GM23338 (cell line): Measurements from ENCODE around the gene SLC37A2. TPM values are rescaled to one million over a fixed set of nuclear protein-coding genes. Genes with fewer than 3 reads are reported as not detected.

Experiments
- ATAC-seq: fragments of 200-7000 bp; cut with Tn5 transposase; 3 replicates; pipeline ENCODE4 v1.9.1; 2020
- DNase-seq: peaks from one replicate; pipeline ENCODE4 v3.0.0-alpha.2; 2015; ENCODE audit warnings: low spot score
- H2AFZ ChIP-seq: fragments of 200-600 bp; sonication (generic); 2 replicates; pipeline ENCODE4 v1.8.0; 2016; ENCODE audit warnings: antibody characterized with exemption, mild to moderate bottlenecking, moderate library complexity
- H3F3A ChIP-seq: fragments of 200-600 bp; sonication (generic); replicated peaks from 2 replicates; pipeline ENCODE4 v1.8.0; 2017; ENCODE audit warnings: antibody characterized with exemption, mixed run types, low read depth
- H3K27ac ChIP-seq: fragments of 200-600 bp; sonication (generic); 2 replicates; pipeline ENCODE4 v1.6.1; 2016; ENCODE audit warnings: low read depth
- H3K27me3 ChIP-seq: fragments of 200-600 bp; sonication (generic); 2 replicates; pipeline ENCODE4 v1.8.0; 2016; ENCODE audit warnings: mild to moderate bottlenecking, mixed run types, moderate library complexity; ENCODE audit not compliant: insufficient read depth
- H3K36me3 ChIP-seq: fragments of 200-600 bp; sonication (generic); 2 replicates; pipeline ENCODE4 v1.8.0; 2016; ENCODE audit warnings: mild to moderate bottlenecking; ENCODE audit not compliant: insufficient read depth
- H3K4me1 ChIP-seq: fragments of 200-600 bp; sonication (generic); 2 replicates; pipeline ENCODE4 v1.8.0; 2016; ENCODE audit warnings: mild to moderate bottlenecking, moderate library complexity; ENCODE audit not compliant: insufficient read depth
- H3K4me2 ChIP-seq: fragments of 200-600 bp; sonication (generic); 2 replicates; pipeline ENCODE4 v1.7.1; 2017; ENCODE audit warnings: mixed run types
- H3K4me3 ChIP-seq: fragments of 200-600 bp; sonication (generic); 2 replicates; pipeline ENCODE4 v1.6.1; 2016; ENCODE audit warnings: mixed run types
- H3K79me2 ChIP-seq: fragments of 200-600 bp; sonication (generic); replicated peaks from 2 replicates; pipeline ENCODE4 v1.8.0; 2017; ENCODE audit warnings: mild to moderate bottlenecking; ENCODE audit not compliant: insufficient read depth
- H3K9me2 ChIP-seq: fragments of 200-600 bp; sonication (generic); 2 replicates; pipeline ENCODE4 v1.8.0; 2017; ENCODE audit not compliant: insufficient read depth
- H4K20me1 ChIP-seq: fragments of 200-600 bp; sonication (generic); replicated peaks from 2 replicates; pipeline ENCODE4 v1.8.0; 2017; ENCODE audit warnings: mild to moderate bottlenecking; ENCODE audit not compliant: insufficient read depth
- H3K27ac Mint-ChIP-seq: 2 replicates; pipeline ENCODE4 v1.8.0; 2020; ENCODE audit warnings: inconsistent platforms, mild to moderate bottlenecking, moderate library complexity, mixed read lengths
- H3K27me3 Mint-ChIP-seq: 3 replicates; pipeline ENCODE4 v1.8.0; 2022; ENCODE audit warnings: low read depth, mild to moderate bottlenecking, moderate library complexity, mixed read lengths, inconsistent platforms; ENCODE audit not compliant: insufficient read depth, poor library complexity
- H3K36me3 Mint-ChIP-seq: 3 replicates; pipeline ENCODE4 v1.8.0; 2021; ENCODE audit warnings: low read depth, mild to moderate bottlenecking, inconsistent platforms, moderate library complexity, mixed read lengths
- H3K4me1 Mint-ChIP-seq: 3 replicates; pipeline ENCODE4 v1.8.0; 2020; ENCODE audit warnings: mild to moderate bottlenecking, inconsistent platforms, mixed read lengths
- H3K4me3 Mint-ChIP-seq: 3 replicates; pipeline ENCODE4 v1.8.0; 2021; ENCODE audit warnings: moderate library complexity, mild to moderate bottlenecking, inconsistent platforms, mixed read lengths
- H3K9me3 Mint-ChIP-seq: 3 replicates; pipeline ENCODE4 v1.8.0; 2020; ENCODE audit warnings: moderate library complexity, mild to moderate bottlenecking, inconsistent platforms, mixed read lengths
- CREB1 ChIP-seq: fragments of 250-450 bp; sonication (Bioruptor Pico); IDR thresholded peaks from 2 replicates; pipeline ENCODE4 v1.5.0; 2020; ENCODE audit warnings: low read depth, mild to moderate bottlenecking, moderate library complexity
- EZH2 ChIP-seq: fragments of 200-600 bp; sonication (generic); IDR thresholded peaks from one replicate; pipeline ENCODE4 v1.8.0; 2017; ENCODE audit warnings: antibody characterized with exemption, mild to moderate bottlenecking, low read depth; ENCODE audit not compliant: unreplicated experiment
- EZH2phosphoT487 ChIP-seq: fragments of 200-600 bp; sonication (generic); IDR thresholded peaks from one replicate; pipeline ENCODE4 v1.8.1; 2018; ENCODE audit warnings: antibody characterized with exemption; ENCODE audit not compliant: unreplicated experiment
- JUNB ChIP-seq: IDR thresholded peaks from one replicate; pipeline ENCODE4 v1.6.1; 2016; ENCODE audit warnings: antibody characterized with exemption; ENCODE audit not compliant: unreplicated experiment
- NANOG ChIP-seq: IDR thresholded peaks from 2 replicates; pipeline ENCODE4 v1.6.1; 2016; ENCODE audit warnings: antibody characterized with exemption, borderline replicate concordance
- POLR2AphosphoS5 ChIP-seq: IDR thresholded peaks from 2 replicates; pipeline ENCODE4 v1.6.1; 2016; ENCODE audit warnings: antibody characterized with exemption, low read depth
- STAT1 ChIP-seq: IDR thresholded peaks from one replicate; pipeline ENCODE4 v1.6.1; 2016; ENCODE audit warnings: antibody characterized with exemption; ENCODE audit not compliant: unreplicated experiment
- ZNF114 ChIP-seq: fragments of 250-450 bp; sonication (Bioruptor Pico); IDR thresholded peaks from 2 replicates; pipeline ENCODE4 v1.5.0; 2020; ENCODE audit warnings: mild to moderate bottlenecking, moderate library complexity
- ZNF331 ChIP-seq: fragments of 250-450 bp; sonication (Bioruptor Pico); IDR thresholded peaks from 2 replicates; pipeline ENCODE4 v1.5.0; 2020; ENCODE audit warnings: low read depth, mild to moderate bottlenecking, moderate library complexity
- polyA plus RNA-seq: library from polyadenylated mRNA; unstranded; fragments of >200 nt; fragmentation: Nextera tagmentation; extraction: Ambion mirVana; gene quantifications from 2 replicates; pipeline ENCODE4 v1.2.1, GENCODE V29; 2016
- total RNA-seq: library from RNA; depleted of rRNA; stranded (reverse); fragments of >200 nt; shearing (Covaris generic); gene quantifications from 2 replicates; pipeline ENCODE4 v1.2.3, GENCODE V29; 2014
- TF ChIP-seq, protein P1 (sequence below): IDR thresholded peaks from one replicate; pipeline ENCODE4 v1.6.1; 2018; ENCODE audit warnings: antibody characterized with exemption; ENCODE audit not compliant: unreplicated experiment
- TF ChIP-seq, protein P2 (sequence below): fragments of 250-450 bp; sonication (Bioruptor Pico); IDR thresholded peaks from 2 replicates; pipeline ENCODE4 v1.5.0; 2020; ENCODE audit warnings: mild to moderate bottlenecking, moderate library complexity
- TF ChIP-seq, protein P3 (sequence below), 2 experiments: fragments of 200-600 bp in 1 of 2; sonication (generic) in 1 of 2; conservative IDR thresholded peaks; 2 replicates each; pipeline versions ENCODE4 v1.5.1 to v1.6.1; 2016 to 2017; ENCODE audit warnings: antibody characterized with exemption in 2 of 2, low read depth in 2 of 2, mild to moderate bottlenecking in 2 of 2, moderate library complexity in 1 of 2
- TF ChIP-seq, protein P4 (sequence below): IDR thresholded peaks from 2 replicates; pipeline ENCODE4 v1.6.1; 2016; ENCODE audit warnings: antibody characterized with exemption

The SLC37A2 gene
- total and polyA plus RNA-seq, 2 experiments from 2014 or later = 0.40 to 1.6 TPM

DNA sequence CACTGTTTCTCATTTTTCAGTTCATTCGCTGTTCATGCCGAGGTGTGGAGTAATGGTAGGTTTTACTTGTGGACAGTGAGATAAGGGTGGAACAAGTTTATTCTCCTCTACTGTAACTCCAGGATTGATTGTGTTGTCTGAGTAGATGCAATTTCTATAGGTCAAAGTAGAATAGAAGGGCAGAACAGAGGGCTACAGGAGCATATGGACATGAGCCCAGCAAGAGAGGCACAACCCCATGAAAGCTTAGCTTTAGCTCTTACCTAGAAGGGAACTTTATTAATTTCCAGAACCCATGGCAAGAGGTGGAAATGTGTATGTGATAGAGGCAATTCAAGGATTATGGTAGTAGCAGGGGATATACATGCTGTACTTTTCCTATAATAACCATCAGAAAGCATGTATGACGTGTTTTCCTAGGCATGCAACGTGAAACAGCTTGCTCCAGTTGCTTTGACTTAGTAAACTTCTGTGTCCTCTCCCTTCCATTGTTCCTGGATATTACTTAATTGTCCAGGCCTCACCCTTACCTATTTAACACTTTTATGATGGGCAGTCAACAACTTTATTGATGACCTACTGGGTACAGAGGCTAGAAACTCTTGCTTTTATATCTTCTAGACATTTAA is 13.8 kb upstream of the SLC37A2 start (continued):
- no peak for TF ChIP-seq EZH2

DNA sequence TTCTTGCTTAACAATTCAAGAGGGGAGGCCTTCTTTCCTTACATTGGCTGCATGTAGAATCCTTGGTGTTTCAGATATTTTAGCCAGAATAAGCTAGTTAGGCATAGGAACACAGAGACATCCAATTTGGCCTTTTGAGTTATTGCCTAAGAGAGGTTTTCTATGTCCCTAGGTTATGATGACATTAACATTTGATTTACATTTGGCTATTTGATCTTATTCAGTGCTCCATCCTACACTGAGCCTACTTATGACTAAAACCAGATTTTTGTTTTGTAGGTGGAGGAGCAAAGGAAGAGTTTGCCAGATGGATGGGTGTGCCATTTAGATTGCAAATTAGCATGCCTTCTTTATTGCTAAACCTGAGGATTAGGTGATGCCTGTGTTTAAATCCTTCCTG is 11.1 kb upstream of the SLC37A2 start:
- Histone ChIP-seq H2AFZ (no peak overlapping the region), H4K20me1 (no peaks in the 10 kb centered on the region), H3K4me1 (no peaks in the 10 kb centered on the region), H3K4me3 (no peak overlapping the region), H3K4me2 (no peak overlapping the region), H3K9me2 (no peaks in the 10 kb centered on the region), H3K27ac (no peak overlapping the region), H3F3A (no peaks in the 10 kb centered on the region), H3K27me3 (no peaks in the 10 kb centered on the region; the same call in 1 of the 2 replicates), H3K36me3 (no peaks in the 10 kb centered on the region), H3K79me2 (no peaks in the 10 kb centered on the region)
- no peaks in the 10 kb centered on the region for H3K4me1 Mint-ChIP-seq
- H3K36me3 Mint-ChIP-seq = no peaks in the 10 kb centered on the region
- ATAC-seq (no peak), DNase-seq (no peak)
- no peak overlapping the region for H3K27ac Mint-ChIP-seq
- no peak for TF ChIP-seq POLR2AphosphoS5
- no peak for TF ChIP-seq ZNF331 (CRISPR knock-in tag)
- TF ChIP-seq JUNB = no peak
- TF ChIP-seq, protein P1, sequence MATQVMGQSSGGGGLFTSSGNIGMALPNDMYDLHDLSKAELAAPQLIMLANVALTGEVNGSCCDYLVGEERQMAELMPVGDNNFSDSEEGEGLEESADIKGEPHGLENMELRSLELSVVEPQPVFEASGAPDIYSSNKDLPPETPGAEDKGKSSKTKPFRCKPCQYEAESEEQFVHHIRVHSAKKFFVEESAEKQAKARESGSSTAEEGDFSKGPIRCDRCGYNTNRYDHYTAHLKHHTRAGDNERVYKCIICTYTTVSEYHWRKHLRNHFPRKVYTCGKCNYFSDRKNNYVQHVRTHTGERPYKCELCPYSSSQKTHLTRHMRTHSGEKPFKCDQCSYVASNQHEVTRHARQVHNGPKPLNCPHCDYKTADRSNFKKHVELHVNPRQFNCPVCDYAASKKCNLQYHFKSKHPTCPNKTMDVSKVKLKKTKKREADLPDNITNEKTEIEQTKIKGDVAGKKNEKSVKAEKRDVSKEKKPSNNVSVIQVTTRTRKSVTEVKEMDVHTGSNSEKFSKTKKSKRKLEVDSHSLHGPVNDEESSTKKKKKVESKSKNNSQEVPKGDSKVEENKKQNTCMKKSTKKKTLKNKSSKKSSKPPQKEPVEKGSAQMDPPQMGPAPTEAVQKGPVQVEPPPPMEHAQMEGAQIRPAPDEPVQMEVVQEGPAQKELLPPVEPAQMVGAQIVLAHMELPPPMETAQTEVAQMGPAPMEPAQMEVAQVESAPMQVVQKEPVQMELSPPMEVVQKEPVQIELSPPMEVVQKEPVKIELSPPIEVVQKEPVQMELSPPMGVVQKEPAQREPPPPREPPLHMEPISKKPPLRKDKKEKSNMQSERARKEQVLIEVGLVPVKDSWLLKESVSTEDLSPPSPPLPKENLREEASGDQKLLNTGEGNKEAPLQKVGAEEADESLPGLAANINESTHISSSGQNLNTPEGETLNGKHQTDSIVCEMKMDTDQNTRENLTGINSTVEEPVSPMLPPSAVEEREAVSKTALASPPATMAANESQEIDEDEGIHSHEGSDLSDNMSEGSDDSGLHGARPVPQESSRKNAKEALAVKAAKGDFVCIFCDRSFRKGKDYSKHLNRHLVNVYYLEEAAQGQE = no peak
- TF ChIP-seq NANOG = no peak
- TF ChIP-seq, protein P2, sequence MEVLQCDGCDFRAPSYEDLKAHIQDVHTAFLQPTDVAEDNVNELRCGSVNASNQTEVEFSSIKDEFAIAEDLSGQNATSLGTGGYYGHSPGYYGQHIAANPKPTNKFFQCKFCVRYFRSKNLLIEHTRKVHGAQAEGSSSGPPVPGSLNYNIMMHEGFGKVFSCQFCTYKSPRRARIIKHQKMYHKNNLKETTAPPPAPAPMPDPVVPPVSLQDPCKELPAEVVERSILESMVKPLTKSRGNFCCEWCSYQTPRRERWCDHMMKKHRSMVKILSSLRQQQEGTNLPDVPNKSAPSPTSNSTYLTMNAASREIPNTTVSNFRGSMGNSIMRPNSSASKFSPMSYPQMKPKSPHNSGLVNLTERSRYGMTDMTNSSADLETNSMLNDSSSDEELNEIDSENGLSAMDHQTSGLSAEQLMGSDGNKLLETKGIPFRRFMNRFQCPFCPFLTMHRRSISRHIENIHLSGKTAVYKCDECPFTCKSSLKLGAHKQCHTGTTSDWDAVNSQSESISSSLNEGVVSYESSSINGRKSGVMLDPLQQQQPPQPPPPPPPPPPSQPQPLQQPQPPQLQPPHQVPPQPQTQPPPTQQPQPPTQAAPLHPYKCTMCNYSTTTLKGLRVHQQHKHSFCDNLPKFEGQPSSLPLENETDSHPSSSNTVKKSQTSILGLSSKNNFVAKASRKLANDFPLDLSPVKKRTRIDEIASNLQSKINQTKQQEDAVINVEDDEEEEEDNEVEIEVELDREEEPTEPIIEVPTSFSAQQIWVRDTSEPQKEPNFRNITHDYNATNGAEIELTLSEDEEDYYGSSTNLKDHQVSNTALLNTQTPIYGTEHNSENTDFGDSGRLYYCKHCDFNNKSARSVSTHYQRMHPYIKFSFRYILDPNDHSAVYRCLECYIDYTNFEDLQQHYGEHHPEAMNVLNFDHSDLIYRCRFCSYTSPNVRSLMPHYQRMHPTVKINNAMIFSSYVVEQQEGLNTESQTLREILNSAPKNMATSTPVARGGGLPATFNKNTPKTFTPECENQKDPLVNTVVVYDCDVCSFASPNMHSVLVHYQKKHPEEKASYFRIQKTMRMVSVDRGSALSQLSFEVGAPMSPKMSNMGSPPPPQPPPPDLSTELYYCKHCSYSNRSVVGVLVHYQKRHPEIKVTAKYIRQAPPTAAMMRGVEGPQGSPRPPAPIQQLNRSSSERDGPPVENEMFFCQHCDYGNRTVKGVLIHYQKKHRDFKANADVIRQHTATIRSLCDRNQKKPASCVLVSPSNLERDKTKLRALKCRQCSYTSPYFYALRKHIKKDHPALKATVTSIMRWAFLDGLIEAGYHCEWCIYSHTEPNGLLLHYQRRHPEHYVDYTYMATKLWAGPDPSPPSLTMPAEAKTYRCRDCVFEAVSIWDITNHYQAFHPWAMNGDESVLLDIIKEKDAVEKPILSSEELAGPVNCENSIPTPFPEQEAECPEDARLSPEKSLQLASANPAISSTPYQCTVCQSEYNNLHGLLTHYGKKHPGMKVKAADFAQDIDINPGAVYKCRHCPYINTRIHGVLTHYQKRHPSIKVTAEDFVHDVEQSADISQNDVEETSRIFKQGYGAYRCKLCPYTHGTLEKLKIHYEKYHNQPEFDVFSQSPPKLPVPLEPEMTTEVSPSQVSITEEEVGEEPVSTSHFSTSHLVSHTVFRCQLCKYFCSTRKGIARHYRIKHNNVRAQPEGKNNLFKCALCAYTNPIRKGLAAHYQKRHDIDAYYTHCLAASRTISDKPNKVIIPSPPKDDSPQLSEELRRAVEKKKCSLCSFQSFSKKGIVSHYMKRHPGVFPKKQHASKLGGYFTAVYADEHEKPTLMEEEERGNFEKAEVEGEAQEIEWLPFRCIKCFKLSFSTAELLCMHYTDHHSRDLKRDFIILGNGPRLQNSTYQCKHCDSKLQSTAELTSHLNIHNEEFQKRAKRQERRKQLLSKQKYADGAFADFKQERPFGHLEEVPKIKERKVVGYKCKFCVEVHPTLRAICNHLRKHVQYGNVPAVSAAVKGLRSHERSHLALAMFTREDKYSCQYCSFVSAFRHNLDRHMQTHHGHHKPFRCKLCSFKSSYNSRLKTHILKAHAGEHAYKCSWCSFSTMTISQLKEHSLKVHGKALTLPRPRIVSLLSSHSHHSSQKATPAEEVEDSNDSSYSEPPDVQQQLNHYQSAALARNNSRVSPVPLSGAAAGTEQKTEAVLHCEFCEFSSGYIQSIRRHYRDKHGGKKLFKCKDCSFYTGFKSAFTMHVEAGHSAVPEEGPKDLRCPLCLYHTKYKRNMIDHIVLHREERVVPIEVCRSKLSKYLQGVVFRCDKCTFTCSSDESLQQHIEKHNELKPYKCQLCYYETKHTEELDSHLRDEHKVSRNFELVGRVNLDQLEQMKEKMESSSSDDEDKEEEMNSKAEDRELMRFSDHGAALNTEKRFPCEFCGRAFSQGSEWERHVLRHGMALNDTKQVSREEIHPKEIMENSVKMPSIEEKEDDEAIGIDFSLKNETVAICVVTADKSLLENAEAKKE (CRISPR knock-in tag) = no peak
- TF ChIP-seq EZH2phosphoT487 = no peak
- TF ChIP-seq ZNF114 = no peak
- TF ChIP-seq, protein P3, sequence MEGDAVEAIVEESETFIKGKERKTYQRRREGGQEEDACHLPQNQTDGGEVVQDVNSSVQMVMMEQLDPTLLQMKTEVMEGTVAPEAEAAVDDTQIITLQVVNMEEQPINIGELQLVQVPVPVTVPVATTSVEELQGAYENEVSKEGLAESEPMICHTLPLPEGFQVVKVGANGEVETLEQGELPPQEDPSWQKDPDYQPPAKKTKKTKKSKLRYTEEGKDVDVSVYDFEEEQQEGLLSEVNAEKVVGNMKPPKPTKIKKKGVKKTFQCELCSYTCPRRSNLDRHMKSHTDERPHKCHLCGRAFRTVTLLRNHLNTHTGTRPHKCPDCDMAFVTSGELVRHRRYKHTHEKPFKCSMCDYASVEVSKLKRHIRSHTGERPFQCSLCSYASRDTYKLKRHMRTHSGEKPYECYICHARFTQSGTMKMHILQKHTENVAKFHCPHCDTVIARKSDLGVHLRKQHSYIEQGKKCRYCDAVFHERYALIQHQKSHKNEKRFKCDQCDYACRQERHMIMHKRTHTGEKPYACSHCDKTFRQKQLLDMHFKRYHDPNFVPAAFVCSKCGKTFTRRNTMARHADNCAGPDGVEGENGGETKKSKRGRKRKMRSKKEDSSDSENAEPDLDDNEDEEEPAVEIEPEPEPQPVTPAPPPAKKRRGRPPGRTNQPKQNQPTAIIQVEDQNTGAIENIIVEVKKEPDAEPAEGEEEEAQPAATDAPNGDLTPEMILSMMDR (conservative IDR thresholded peaks at IDR 0.05; ENCODE audit: low read depth in 2 of 2) = no peak
- TF ChIP-seq CREB1 (CRISPR knock-in tag) = no peak
- TF ChIP-seq, protein P4, sequence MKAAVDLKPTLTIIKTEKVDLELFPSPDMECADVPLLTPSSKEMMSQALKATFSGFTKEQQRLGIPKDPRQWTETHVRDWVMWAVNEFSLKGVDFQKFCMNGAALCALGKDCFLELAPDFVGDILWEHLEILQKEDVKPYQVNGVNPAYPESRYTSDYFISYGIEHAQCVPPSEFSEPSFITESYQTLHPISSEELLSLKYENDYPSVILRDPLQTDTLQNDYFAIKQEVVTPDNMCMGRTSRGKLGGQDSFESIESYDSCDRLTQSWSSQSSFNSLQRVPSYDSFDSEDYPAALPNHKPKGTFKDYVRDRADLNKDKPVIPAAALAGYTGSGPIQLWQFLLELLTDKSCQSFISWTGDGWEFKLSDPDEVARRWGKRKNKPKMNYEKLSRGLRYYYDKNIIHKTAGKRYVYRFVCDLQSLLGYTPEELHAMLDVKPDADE = no peak
- no peak for TF ChIP-seq STAT1
- TF ChIP-seq EZH2 = no peak
- H3K4me3 Mint-ChIP-seq = no peak overlapping the region
- H3K27me3 Mint-ChIP-seq = no peaks in the 10 kb centered on the region
- H3K9me3 Mint-ChIP-seq = no peaks in the 10 kb centered on the region
